Mesendoderm (in vitro differentiated cells): Measurements from ENCODE around the gene UNC79.

ENCODE experiments used
- DNase-seq: peaks from one replicate; pipeline ENCODE4 v3.0.0; 2013
- H2AK5ac ChIP-seq: 2 replicates; pipeline ENCODE4 v1.6.1; 2013; ENCODE audit warnings: low read length, inconsistent platforms
- H2BK120ac ChIP-seq: 2 replicates; pipeline ENCODE4 v1.6.1; 2013; ENCODE audit warnings: low read depth, mild to moderate bottlenecking, low read length, moderate library complexity, mixed read lengths
- H2BK15ac ChIP-seq: replicated peaks from 2 replicates; pipeline ENCODE4 v1.6.1; 2013; ENCODE audit warnings: low read depth, mild to moderate bottlenecking, moderate library complexity
- H2BK5ac ChIP-seq: 2 replicates; pipeline ENCODE4 v1.6.1; 2013; ENCODE audit warnings: low read length, inconsistent platforms
- H3K18ac ChIP-seq: 2 replicates; pipeline ENCODE4 v1.6.1; 2013; ENCODE audit warnings: mild to moderate bottlenecking, low read length, mixed read lengths
- H3K23ac ChIP-seq: one replicate; pipeline ENCODE4 v1.6.1; 2013; ENCODE audit warnings: low read length
- H3K27ac ChIP-seq: 2 replicates; pipeline ENCODE4 v1.5.1; 2013; ENCODE audit warnings: low read depth, mild to moderate bottlenecking, inconsistent platforms, low read length, moderate library complexity
- H3K27me3 ChIP-seq: 2 replicates; pipeline ENCODE4 v1.6.1; 2013; ENCODE audit warnings: low read length, control low read depth, mild to moderate bottlenecking, inconsistent platforms; ENCODE audit not compliant: insufficient read depth, poor library complexity
- H3K36me3 ChIP-seq: 2 replicates; pipeline ENCODE4 v1.6.1; 2013; ENCODE audit warnings: low read length, inconsistent platforms; ENCODE audit not compliant: control insufficient read depth, insufficient read depth
- H3K4ac ChIP-seq: one replicate; pipeline ENCODE4 v1.6.1; 2013; ENCODE audit warnings: low read depth, mild to moderate bottlenecking, low read length, moderate library complexity
- H3K4me1 ChIP-seq: 2 replicates; pipeline ENCODE4 v1.6.1; 2013; ENCODE audit warnings: low read depth, low read length, inconsistent platforms; ENCODE audit not compliant: control insufficient read depth
- H3K4me2 ChIP-seq: 2 replicates; pipeline ENCODE4 v1.6.1; 2013; ENCODE audit warnings: low read length
- H3K4me3 ChIP-seq: 2 replicates; pipeline ENCODE4 v1.5.1; 2013; ENCODE audit warnings: mild to moderate bottlenecking, low read length
- H3K56ac ChIP-seq: one replicate; pipeline ENCODE4 v1.6.1; 2013; ENCODE audit warnings: low read length
- H3K79me1 ChIP-seq: 2 replicates; pipeline ENCODE4 v1.6.1; 2013; ENCODE audit warnings: low read length, inconsistent platforms
- H3K79me2 ChIP-seq: 2 replicates; pipeline ENCODE4 v1.6.1; 2013; ENCODE audit warnings: mild to moderate bottlenecking, low read length; ENCODE audit not compliant: control insufficient read depth, insufficient read depth
- H3K9ac ChIP-seq: 2 replicates; pipeline ENCODE4 v1.6.1; 2013; ENCODE audit warnings: low read length, inconsistent platforms
- H4K5ac ChIP-seq: one replicate; pipeline ENCODE4 v1.6.1; 2013; ENCODE audit warnings: low read length
- H4K8ac ChIP-seq: one replicate; pipeline ENCODE4 v1.6.1; 2013; ENCODE audit warnings: low read depth, mild to moderate bottlenecking, control low read depth, low read length, moderate library complexity
- WGBS: extraction: QIAGEN DNeasy Blood & Tissue Kit; methylation state at CpG from one replicate; pipeline ENCODE4 v1.1.7; 2013; ENCODE audit warnings: low lambda C conversion rate, missing lambda C conversion rate; ENCODE audit not compliant: insufficient coverage; ENCODE audit errors: extremely low coverage; 5-methylcytosine and 5-hydroxymethylcytosine counted together

Gene UNC79

DNA sequence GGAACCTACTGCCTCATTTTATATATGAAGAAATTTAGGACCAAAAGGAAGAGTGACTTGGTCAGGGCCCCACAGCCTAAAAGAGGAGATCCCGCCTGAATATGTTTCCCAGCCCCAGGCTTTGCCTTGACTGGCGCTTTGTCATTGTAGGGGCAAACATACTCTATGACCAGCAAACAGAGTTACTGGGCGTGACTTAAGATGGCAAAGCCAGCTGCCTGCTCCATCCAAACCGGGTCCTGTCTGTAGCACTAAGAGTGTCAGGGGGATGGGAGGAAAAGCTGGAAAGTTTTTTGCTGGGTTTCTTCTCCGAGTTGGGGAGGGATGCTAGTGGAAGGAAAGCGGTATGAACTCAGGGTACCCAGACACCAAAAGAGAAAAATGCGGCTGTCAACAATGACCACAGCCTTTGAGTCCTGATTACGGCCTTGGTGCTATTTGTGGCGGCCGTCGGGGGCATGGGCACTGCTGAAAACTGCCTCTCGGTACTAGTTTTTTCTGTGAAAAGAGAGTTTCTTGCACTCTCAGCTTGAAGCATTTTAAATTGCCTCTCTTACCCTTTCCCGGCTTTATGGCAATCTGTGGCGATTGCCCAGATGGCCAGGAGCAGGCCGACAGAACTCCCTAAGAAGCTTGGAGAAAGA is 274.9 kb downstream of the UNC79 start:
- no peak overlapping the region for H3K23ac ChIP-seq
- no peak overlapping the region for H3K18ac ChIP-seq
- DNase-seq: no peak
- no peak overlapping the region for H3K9ac ChIP-seq
- H3K4me2 ChIP-seq: no peak overlapping the region
- no peak overlapping the region for H2BK15ac ChIP-seq
- no peak overlapping the region for H4K5ac ChIP-seq
- H2AK5ac ChIP-seq: no peak overlapping the region
- H3K79me1 ChIP-seq: no peaks in the 10 kb centered on the region
- no peak overlapping the region for H2BK120ac ChIP-seq
- no peaks in the 10 kb centered on the region for H3K79me2 ChIP-seq
- no CpG with 5 or more reads among the region's 15 CpGs for WGBS
- H3K36me3 ChIP-seq: no peaks in the 10 kb centered on the region
- no peaks in the 10 kb centered on the region for H3K4me1 ChIP-seq
- H3K27ac ChIP-seq: no peak overlapping the region
- no peak overlapping the region for H2BK5ac ChIP-seq
- H3K27me3 ChIP-seq: no peaks in the 10 kb centered on the region
- no peak overlapping the region for H3K56ac ChIP-seq
- H3K4ac ChIP-seq: no peak overlapping the region
- H3K4me3 ChIP-seq: no peak overlapping the region
- H4K8ac ChIP-seq: no peak overlapping the region

GRCh38 chr14:93706360-93706955 is 275.7 kb downstream of the UNC79 start:
- no peak overlapping the region for H2BK120ac ChIP-seq
- WGBS: no CpG with 5 or more reads among the region's 21 CpGs
- no peak overlapping the region for H3K4ac ChIP-seq
- no peak overlapping the region for H3K4me3 ChIP-seq
- H2BK15ac ChIP-seq: no peak overlapping the region
- H3K18ac ChIP-seq: no peak overlapping the region
- H3K27me3 ChIP-seq: no peaks in the 10 kb centered on the region
- H3K23ac ChIP-seq: no peak overlapping the region
- no peak overlapping the region for H3K9ac ChIP-seq
- no peaks in the 10 kb centered on the region for H3K79me2 ChIP-seq
- H4K5ac ChIP-seq: no peak overlapping the region
- H3K36me3 ChIP-seq: no peaks in the 10 kb centered on the region
- H3K56ac ChIP-seq: no peak overlapping the region
- no peak overlapping the region for H3K27ac ChIP-seq
- H4K8ac ChIP-seq: no peak overlapping the region
- H2AK5ac ChIP-seq: no peak overlapping the region
- H3K4me1 ChIP-seq: no peaks in the 10 kb centered on the region
- H3K4me2 ChIP-seq: no peak overlapping the region
- H2BK5ac ChIP-seq: no peak overlapping the region
- no peak for DNase-seq
- H3K79me1 ChIP-seq: no peaks in the 10 kb centered on the region

DNA sequence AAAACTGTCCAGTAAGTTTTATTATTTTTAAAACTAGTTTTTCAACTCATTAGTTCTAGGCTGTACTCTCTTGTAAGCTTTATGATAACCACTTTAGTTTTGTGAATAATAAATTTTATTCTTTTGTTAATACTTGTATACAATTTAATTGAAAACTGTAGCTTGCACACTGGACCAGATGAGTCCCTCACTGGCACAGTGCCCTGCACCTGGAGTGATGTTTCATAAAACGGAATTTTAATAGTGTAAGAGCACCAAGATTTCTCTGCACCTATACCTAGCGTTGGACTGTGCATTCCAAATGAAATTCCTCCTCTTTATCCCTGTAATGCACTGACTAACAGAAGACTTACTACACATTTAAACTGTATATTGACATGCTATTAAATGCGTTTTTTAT is 276.7 kb downstream of the UNC79 start:
- Histone ChIP-seq H3K4me3 (no peak overlapping the region), H3K27me3 (no peaks in the 10 kb centered on the region), H3K27ac (no peak overlapping the region), H3K4me1 (no peaks in the 10 kb centered on the region), H3K36me3 (no peaks in the 10 kb centered on the region), H2BK120ac (no peak overlapping the region), H3K79me2 (no peaks in the 10 kb centered on the region), H3K56ac (no peak overlapping the region), H3K4me2 (no peak overlapping the region), H3K4ac (no peak overlapping the region), H3K9ac (no peak overlapping the region), H2BK5ac (no peak overlapping the region), H2BK15ac (no peak overlapping the region), H4K5ac (no peak overlapping the region), H3K18ac (no peak overlapping the region), H4K8ac (no peak overlapping the region), H2AK5ac (no peak overlapping the region), H3K23ac (no peak overlapping the region), H3K79me1 (no peaks in the 10 kb centered on the region)
- DNase-seq: no peak
- WGBS: no CpG with 5 or more reads among the region's 3 CpGs

DNA sequence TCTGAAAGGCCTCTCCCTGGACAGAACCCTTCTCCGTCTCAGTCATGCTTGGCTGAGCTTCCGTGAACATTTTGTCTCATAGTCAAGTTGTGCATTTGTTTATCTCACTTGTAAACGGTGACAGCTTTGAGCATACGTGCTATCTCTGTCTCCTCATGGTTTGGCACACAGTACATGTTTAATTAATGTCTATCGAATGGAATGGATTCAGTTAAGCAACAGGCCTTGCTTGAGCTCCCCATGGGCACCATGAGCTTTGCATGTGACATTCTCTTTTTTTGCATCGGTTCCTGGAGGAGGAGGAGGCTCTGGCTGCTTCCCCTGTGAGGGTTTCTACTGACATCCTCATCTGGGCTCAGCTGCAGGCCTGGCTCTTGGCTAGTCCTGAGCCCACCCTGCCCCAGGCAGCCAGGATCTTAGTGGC is 277.6 kb downstream of the UNC79 start:
- H3K4me1 ChIP-seq: no peaks in the 10 kb centered on the region
- no peak for DNase-seq
- H3K27me3 ChIP-seq: no peaks in the 10 kb centered on the region
- no peak overlapping the region for H4K5ac ChIP-seq
- no peak overlapping the region for H3K23ac ChIP-seq
- H3K27ac ChIP-seq: no peak overlapping the region
- H3K79me2 ChIP-seq: no peaks in the 10 kb centered on the region
- no peak overlapping the region for H2BK120ac ChIP-seq
- WGBS: no CpG with 5 or more reads among the region's 6 CpGs
- no peaks in the 10 kb centered on the region for H3K36me3 ChIP-seq
- H3K4me3 ChIP-seq: no peak overlapping the region
- H2AK5ac ChIP-seq: no peak overlapping the region
- no peak overlapping the region for H4K8ac ChIP-seq
- no peak overlapping the region for H2BK5ac ChIP-seq
- H3K9ac ChIP-seq: no peak overlapping the region
- H3K4me2 ChIP-seq: no peak overlapping the region
- no peak overlapping the region for H3K56ac ChIP-seq
- no peak overlapping the region for H2BK15ac ChIP-seq
- no peaks in the 10 kb centered on the region for H3K79me1 ChIP-seq
- H3K18ac ChIP-seq: no peak overlapping the region
- no peak overlapping the region for H3K4ac ChIP-seq

DNA sequence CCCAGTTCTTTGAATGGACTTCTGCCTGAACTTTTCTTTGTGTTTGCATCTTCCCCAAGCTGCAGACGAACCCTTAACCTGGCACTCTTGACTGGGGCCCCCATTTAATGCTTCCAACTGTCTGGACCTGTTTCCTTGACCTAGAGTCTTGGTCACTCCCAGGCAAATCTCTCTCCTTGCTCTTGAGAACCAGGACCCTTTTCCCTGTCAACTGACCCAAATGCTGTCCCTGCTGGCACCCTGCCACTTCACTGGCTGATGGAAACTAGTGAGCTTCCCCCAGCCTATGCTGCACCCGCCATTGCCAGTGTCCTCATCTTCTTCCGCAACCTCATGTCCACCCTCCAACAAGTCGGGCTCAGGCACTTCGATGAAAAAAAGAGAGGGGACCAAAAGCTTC is 278.1 kb downstream of the UNC79 start:
- H3K4me2 ChIP-seq: no peak overlapping the region

GRCh38 chr14:93709249-93709648 is 278.5 kb downstream of the UNC79 start:
- H3K4ac ChIP-seq: no peak overlapping the region
- no peaks in the 10 kb centered on the region for H3K27me3 ChIP-seq
- no peak overlapping the region for H3K56ac ChIP-seq
- no peak overlapping the region for H3K23ac ChIP-seq
- H3K36me3 ChIP-seq: no peaks in the 10 kb centered on the region
- H3K79me2 ChIP-seq: no peaks in the 10 kb centered on the region
- WGBS: no CpG with 5 or more reads among the region's 4 CpGs
- no peaks in the 10 kb centered on the region for H3K79me1 ChIP-seq
- H2BK120ac ChIP-seq: no peak overlapping the region
- H3K4me2 ChIP-seq: no peak overlapping the region
- no peak overlapping the region for H3K27ac ChIP-seq
- no peak for DNase-seq
- no peak overlapping the region for H4K5ac ChIP-seq
- no peak overlapping the region for H2BK15ac ChIP-seq
- H3K4me3 ChIP-seq: no peak overlapping the region
- no peak overlapping the region for H2BK5ac ChIP-seq
- H2AK5ac ChIP-seq: no peak overlapping the region
- H3K18ac ChIP-seq: no peak overlapping the region
- H3K9ac ChIP-seq: no peak overlapping the region
- no peaks in the 10 kb centered on the region for H3K4me1 ChIP-seq
- no peak overlapping the region for H4K8ac ChIP-seq

More for the DNA sequence above, 278.1 kb downstream of the UNC79 start:
- H3K36me3 ChIP-seq: no peaks in the 10 kb centered on the region
- no peak overlapping the region for H3K4ac ChIP-seq
- no peak overlapping the region for H2BK120ac ChIP-seq
- DNase-seq: no peak
- H3K79me2 ChIP-seq: no peaks in the 10 kb centered on the region
- H4K8ac ChIP-seq: no peak overlapping the region
- H3K79me1 ChIP-seq: no peaks in the 10 kb centered on the region
- H3K23ac ChIP-seq: no peak overlapping the region
- no peak overlapping the region for H3K9ac ChIP-seq
- H4K5ac ChIP-seq: no peak overlapping the region
- no peak overlapping the region for H3K18ac ChIP-seq
- H2BK15ac ChIP-seq: no peak overlapping the region
- no peak overlapping the region for H2BK5ac ChIP-seq
- no CpG with 5 or more reads among the region's 5 CpGs for WGBS
- no peak overlapping the region for H3K4me3 ChIP-seq
- no peak overlapping the region for H3K27ac ChIP-seq
- H3K4me1 ChIP-seq: no peaks in the 10 kb centered on the region
- no peak overlapping the region for H2AK5ac ChIP-seq
- no peaks in the 10 kb centered on the region for H3K27me3 ChIP-seq
- no peak overlapping the region for H3K56ac ChIP-seq
